ENCODE measurements around the gene SCNN1G. TPM values are rescaled to one million over a fixed set of nuclear protein-coding genes. Genes with fewer than 3 reads are reported as not detected.

The SCNN1G gene
- polyA plus RNA-seq, 3 donors: not detected

DNA sequence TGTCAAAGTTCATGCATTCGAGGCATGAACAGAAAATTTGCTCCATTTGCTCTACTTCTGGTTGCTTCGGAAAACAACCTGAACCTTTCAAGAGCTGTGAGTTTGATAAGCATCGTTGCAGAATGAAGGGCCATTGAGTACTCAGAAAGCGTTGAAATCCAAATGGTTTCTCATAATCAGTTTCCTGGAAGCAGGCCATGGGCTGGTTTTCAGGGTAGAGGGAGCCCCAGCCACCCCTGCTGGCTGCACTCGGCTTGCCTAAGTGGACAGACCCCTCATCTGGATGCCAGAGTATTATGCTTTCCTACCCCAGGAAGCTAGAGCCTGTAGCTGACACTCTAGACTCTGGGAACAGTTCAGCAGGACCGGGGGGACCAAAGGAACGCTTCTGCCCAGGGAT lies 24.4 kb downstream of the SCNN1G start:
- no peak overlapping the region for H3K27ac Mint-ChIP-seq
- intact Hi-C loops (cut with micrococcal nuclease): no loop called here
- Histone ChIP-seq H3K79me2 (ENCODE audit: insufficient read depth, low read length) (no peaks in the 10 kb centered on the region), H3K27me3 (ENCODE audit: control insufficient read depth in 2 of 2, insufficient read depth in 2 of 2, low read length in 2 of 2) (peaks cover 3 to 4% of the 10 kb centered on the region in 2 donors), H3K9me3 (replicated peaks in 1 of 2; ENCODE audit: control insufficient read depth in 1 of 2, insufficient read depth in 1 of 2, low read length in 2 of 2) (no peaks in the 10 kb centered on the region), H3K9ac (ENCODE audit: insufficient read depth, low read length, poor library complexity, severe bottlenecking) (no peak overlapping the region), H3K27ac (ENCODE audit: low read depth in 1 of 2, low read length in 2 of 2) (no peak overlapping the region), H3K4me2 (replicated peaks; ENCODE audit: extremely low read depth, low read length, poor library complexity, severe bottlenecking) (no peak overlapping the region), H3K4me1 (ENCODE audit: control insufficient read depth in 1 of 2, insufficient read depth in 2 of 2, low read length in 2 of 2) (no peaks in the 10 kb centered on the region), H4K20me1 (ENCODE audit: insufficient read depth, low read length) (no peaks in the 10 kb centered on the region), H3K4me3 (replicated peaks in 1 of 3; ENCODE audit: low read depth in 2 of 3, low read length in 3 of 3) (no peak overlapping the region), H3K36me3 (replicated peaks in 1 of 2; ENCODE audit: control insufficient read depth in 1 of 2, insufficient read depth in 2 of 2, low read length in 2 of 2) (no peaks in the 10 kb centered on the region), H2AFZ (ENCODE audit: insufficient read depth, low read depth, low read length, poor library complexity, severe bottlenecking) (no peak overlapping the region)
- no peaks in the 10 kb centered on the region for H3K4me1 Mint-ChIP-seq
- 79% methylated on average over 6 of the region's 7 CpGs for WGBS (ENCODE audit: insufficient coverage)
- TF ChIP-seq, protein P1, sequence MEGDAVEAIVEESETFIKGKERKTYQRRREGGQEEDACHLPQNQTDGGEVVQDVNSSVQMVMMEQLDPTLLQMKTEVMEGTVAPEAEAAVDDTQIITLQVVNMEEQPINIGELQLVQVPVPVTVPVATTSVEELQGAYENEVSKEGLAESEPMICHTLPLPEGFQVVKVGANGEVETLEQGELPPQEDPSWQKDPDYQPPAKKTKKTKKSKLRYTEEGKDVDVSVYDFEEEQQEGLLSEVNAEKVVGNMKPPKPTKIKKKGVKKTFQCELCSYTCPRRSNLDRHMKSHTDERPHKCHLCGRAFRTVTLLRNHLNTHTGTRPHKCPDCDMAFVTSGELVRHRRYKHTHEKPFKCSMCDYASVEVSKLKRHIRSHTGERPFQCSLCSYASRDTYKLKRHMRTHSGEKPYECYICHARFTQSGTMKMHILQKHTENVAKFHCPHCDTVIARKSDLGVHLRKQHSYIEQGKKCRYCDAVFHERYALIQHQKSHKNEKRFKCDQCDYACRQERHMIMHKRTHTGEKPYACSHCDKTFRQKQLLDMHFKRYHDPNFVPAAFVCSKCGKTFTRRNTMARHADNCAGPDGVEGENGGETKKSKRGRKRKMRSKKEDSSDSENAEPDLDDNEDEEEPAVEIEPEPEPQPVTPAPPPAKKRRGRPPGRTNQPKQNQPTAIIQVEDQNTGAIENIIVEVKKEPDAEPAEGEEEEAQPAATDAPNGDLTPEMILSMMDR (IDR thresholded peaks at IDR 0.05): no peak
- DNase-seq: no peak
- H3K4me3 Mint-ChIP-seq: no peak overlapping the region
- H3K36me3 Mint-ChIP-seq: no peaks in the 10 kb centered on the region
- H3K9me3 Mint-ChIP-seq: peaks cover 0 to 2% (median 0%) of the 10 kb centered on the region in 7 donors
- peaks cover 1 to 14% (median 7%) of the 10 kb centered on the region in 3 donors for H3K27me3 Mint-ChIP-seq (ENCODE audit: low read depth in 3 of 3)

DNA sequence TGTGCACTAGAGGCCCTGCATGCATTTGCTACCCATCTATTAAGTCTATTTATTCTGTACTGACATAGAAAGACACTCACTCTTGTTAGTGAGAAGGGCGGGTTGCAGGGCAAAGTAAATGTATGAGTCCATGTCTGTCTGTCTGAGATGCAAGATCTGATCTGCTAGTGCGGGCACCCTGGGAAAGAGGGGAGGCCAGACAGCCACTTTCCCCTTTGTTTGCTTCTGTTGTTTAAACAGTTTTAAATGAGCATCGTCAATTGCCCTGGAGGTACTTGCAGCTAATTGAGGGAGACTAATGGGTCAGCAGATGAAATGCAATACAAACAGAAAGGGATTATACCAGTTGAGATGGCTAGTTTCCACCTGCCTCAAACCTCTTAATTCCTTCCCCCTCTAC lies 24.9 kb downstream of the SCNN1G start:
- Histone ChIP-seq H3K27me3 (ENCODE audit: control insufficient read depth in 2 of 2, insufficient read depth in 2 of 2, low read length in 2 of 2) (peaks cover 1 to 3% of the 10 kb centered on the region in 2 donors), H3K79me2 (ENCODE audit: insufficient read depth, low read length) (no peaks in the 10 kb centered on the region), H3K4me3 (replicated peaks in 1 of 3; ENCODE audit: low read depth in 2 of 3, low read length in 3 of 3) (no peak overlapping the region), H2AFZ (ENCODE audit: insufficient read depth, low read depth, low read length, poor library complexity, severe bottlenecking) (no peak overlapping the region), H3K4me2 (replicated peaks; ENCODE audit: extremely low read depth, low read length, poor library complexity, severe bottlenecking) (no peak overlapping the region), H3K36me3 (replicated peaks in 1 of 2; ENCODE audit: control insufficient read depth in 1 of 2, insufficient read depth in 2 of 2, low read length in 2 of 2) (no peaks in the 10 kb centered on the region), H3K4me1 (ENCODE audit: control insufficient read depth in 1 of 2, insufficient read depth in 2 of 2, low read length in 2 of 2) (no peaks in the 10 kb centered on the region), H4K20me1 (ENCODE audit: insufficient read depth, low read length) (no peaks in the 10 kb centered on the region), H3K27ac (ENCODE audit: low read depth in 1 of 2, low read length in 2 of 2) (no peak overlapping the region), H3K9me3 (replicated peaks in 1 of 2; ENCODE audit: control insufficient read depth in 1 of 2, insufficient read depth in 1 of 2, low read length in 2 of 2) (no peaks in the 10 kb centered on the region), H3K9ac (ENCODE audit: insufficient read depth, low read length, poor library complexity, severe bottlenecking) (no peak overlapping the region)
- Mint-ChIP-seq H3K4me3 (no peak overlapping the region), H3K4me1 (no peaks in the 10 kb centered on the region), H3K27ac (no peak overlapping the region), H3K9me3 (peaks cover 0 to 2% (median 0%) of the 10 kb centered on the region in 7 donors), H3K36me3 (no peaks in the 10 kb centered on the region), H3K27me3 (ENCODE audit: low read depth in 3 of 3) (peaks cover 1 to 14% (median 3%) of the 10 kb centered on the region in 3 donors)
- no peak for DNase-seq
- TF ChIP-seq, protein P1 (IDR thresholded peaks at IDR 0.05): no peak
- WGBS (ENCODE audit: insufficient coverage): 67% methylated on average over 1 of the region's 3 CpGs
- intact Hi-C loops (cut with micrococcal nuclease): no loop called here

All from CD14-positive monocyte (primary cell).